ENCODE results near the gene PACC1. TPM values are rescaled to one million over a fixed set of nuclear protein-coding genes. Genes with fewer than 3 reads are reported as not detected.
"Not testable (repeated sequence)": the region's sequence is repeated elsewhere in the genome, so short reads cannot be mapped to it uniquely, and the experiment has no call there.

PACC1 gene
- total RNA-seq, 4 donors from 2014 or later: 2.8 to 6.0 (median 3.4) TPM

- ATAC-seq: no peak
- no peak overlapping the region for H3K27ac ChIP-seq
These were observed 18.0 kb downstream of the PACC1 start for GRCh38 chr1:212396638-212397037.

DNA sequence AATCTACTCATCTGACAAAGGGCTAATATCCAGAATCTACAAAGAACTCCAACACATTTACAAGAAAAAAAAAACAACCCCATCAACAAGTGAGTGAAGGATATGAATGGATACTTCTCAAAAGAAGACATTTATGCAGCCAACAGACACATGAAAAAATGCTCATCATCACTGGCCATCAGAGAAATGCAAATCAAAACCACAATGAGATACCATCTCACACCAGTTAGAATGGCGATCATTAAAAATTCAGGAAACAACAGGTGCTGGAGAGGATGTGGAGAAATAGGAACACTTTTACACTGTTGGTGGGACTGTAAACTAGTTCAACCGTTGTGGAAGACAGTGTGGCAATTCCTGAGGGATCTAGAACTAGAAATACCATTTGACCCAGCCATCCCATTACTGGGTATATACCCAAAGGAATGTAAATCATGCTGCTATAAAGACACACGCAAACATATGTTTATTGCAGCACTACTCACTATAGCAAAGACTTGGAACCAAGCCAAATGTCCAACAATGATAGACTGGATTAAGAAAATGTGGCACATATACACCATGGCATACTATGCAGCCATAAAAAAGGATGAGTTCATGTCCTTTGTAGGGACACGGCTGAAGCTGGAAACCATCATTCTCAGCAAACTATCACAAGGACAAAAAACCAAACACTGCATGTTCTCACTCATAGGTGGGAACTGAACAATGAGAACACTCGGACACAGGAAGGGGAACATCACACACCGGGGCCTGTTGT, 18.8 kb downstream of the PACC1 start:
- H3K4me1 ChIP-seq, H3K4me3 ChIP-seq, H3K27me3 ChIP-seq, H3K36me3 ChIP-seq, H3K27ac ChIP-seq, ATAC-seq: not testable (repeated sequence)
- WGBS, 2 donors (ENCODE audit: low coverage in 1 of 2): 91 to 100% methylated on average over 2 to 6 of the region's 6 CpGs
- peaks cover 0 to 22% (median 0%) of the 10 kb centered on the region in 3 donors for H3K9me3 ChIP-seq

More at GRCh38 chr1:212396638-212397037, 18.0 kb downstream of the PACC1 start:
- H3K9me3 ChIP-seq: peaks cover 0 to 19% (median 0%) of the 10 kb centered on the region in 3 donors
- no peaks in the 10 kb centered on the region for H3K36me3 ChIP-seq
- WGBS, 2 donors (ENCODE audit: low coverage in 1 of 2): 98 to 100% methylated on average over 1 to 3 of the region's 3 CpGs
- no peaks in the 10 kb centered on the region for H3K4me1 ChIP-seq
- TF ChIP-seq EP300 (IDR thresholded peaks at IDR 0.05) (no peak), POLR2AphosphoS5 (IDR thresholded peaks at IDR 0.05) (no peak), POLR2A (IDR thresholded peaks at IDR 0.05) (no peak)
- TF ChIP-seq, protein P1, sequence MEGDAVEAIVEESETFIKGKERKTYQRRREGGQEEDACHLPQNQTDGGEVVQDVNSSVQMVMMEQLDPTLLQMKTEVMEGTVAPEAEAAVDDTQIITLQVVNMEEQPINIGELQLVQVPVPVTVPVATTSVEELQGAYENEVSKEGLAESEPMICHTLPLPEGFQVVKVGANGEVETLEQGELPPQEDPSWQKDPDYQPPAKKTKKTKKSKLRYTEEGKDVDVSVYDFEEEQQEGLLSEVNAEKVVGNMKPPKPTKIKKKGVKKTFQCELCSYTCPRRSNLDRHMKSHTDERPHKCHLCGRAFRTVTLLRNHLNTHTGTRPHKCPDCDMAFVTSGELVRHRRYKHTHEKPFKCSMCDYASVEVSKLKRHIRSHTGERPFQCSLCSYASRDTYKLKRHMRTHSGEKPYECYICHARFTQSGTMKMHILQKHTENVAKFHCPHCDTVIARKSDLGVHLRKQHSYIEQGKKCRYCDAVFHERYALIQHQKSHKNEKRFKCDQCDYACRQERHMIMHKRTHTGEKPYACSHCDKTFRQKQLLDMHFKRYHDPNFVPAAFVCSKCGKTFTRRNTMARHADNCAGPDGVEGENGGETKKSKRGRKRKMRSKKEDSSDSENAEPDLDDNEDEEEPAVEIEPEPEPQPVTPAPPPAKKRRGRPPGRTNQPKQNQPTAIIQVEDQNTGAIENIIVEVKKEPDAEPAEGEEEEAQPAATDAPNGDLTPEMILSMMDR (IDR thresholded peaks at IDR 0.05): no peak
- H3K27me3 ChIP-seq: no peaks in the 10 kb centered on the region
- H3K4me3 ChIP-seq: no peak overlapping the region

DNA sequence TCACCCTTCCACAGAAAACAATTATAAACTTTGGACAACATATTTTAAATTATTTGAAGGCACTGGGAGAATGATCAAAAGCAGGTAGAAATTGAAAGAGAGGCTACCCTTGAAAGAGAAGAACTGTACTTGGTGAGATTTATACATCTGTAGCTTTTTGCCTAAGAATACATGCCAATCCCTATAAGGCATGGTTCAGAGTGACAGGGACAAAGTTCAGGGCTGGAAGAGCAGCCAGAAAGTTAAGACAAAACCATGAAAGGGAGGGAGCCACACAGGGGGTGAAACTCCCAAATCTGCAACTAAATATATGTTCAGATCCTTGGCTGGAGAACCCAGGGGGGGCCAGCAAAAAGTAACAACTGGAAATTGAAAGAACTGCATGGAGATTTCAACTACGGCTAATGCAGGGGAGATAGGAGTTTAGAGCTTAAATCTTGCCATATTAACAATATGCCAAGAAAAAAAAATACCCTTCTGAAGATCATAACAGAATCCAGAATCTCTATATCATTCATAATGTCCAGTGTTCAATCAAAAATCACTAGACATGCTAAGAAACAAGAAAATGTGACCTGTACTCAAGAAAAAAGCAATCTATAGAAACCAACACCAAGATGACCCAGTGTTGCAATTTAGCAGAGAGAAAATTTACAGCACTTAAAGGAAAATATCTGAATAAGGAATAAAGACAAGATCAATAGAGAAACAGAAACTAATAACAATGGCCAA, 25.5 kb downstream of the PACC1 start:
- Histone ChIP-seq H3K27me3 (no peaks in the 10 kb centered on the region), H3K9me3 (peaks cover 0 to 9% (median 0%) of the 10 kb centered on the region in 3 donors), H3K4me3 (no peak overlapping the region), H3K36me3 (peaks cover 0 to 29% of the 10 kb centered on the region in 2 donors), H3K27ac (no peak overlapping the region), H3K4me1 (no peaks in the 10 kb centered on the region)
- no peak for ATAC-seq
- WGBS, 2 donors (ENCODE audit: low coverage in 1 of 2): 100% methylated on average over 1 of the region's 1 CpG
- TF ChIP-seq EP300 (IDR thresholded peaks at IDR 0.05) (no peak), POLR2AphosphoS5 (IDR thresholded peaks at IDR 0.05) (no peak), POLR2A (IDR thresholded peaks at IDR 0.05) (no peak)
- TF ChIP-seq, protein P1 (IDR thresholded peaks at IDR 0.05): no peak

GRCh38 chr1:212386029-212386428, 28.7 kb downstream of the PACC1 start:
- no peak overlapping the region for H3K4me3 ChIP-seq

DNA sequence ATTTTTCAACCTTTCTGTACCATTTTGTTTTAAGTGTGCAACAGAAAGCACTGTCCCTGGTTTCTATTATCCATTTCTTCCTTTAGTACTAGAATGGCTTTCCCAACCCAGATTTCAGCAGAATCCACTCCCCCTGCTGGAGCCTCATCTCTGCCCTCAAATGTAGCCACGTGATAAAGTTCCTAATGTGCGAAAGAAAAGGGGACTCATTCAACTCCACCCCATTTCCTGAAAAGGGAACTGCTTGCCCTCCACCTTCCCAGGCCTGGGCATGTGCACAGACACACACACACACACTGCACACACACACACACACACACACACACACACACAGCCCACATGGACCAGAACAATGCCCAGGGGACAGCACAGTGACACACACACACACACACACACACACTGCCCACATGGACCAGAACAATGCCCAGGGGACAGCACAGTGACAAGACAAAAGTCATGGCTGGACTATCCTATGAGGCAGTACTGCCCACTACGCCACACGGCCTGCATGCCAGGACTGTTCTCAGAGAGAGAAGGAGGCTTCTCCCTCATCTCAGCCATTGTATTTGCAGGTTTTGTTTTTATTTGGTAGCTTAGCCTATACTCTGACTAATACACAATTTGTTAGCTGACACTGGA, 33.2 kb downstream of the PACC1 start:
- Histone ChIP-seq H3K4me1 (no peaks in the 10 kb centered on the region), H3K9me3 (no peaks in the 10 kb centered on the region), H3K27ac (no peak overlapping the region), H3K4me3 (no peak overlapping the region), H3K36me3 (peaks cover 0 to 77% of the 10 kb centered on the region in 2 donors), H3K27me3 (no peaks in the 10 kb centered on the region)
- ATAC-seq: no peak
- no peak for TF ChIP-seq EP300 (IDR thresholded peaks at IDR 0.05)
- TF ChIP-seq, protein P1 (IDR thresholded peaks at IDR 0.05): no peak
- no peak for TF ChIP-seq POLR2A (IDR thresholded peaks at IDR 0.05)
- no peak for TF ChIP-seq POLR2AphosphoS5 (IDR thresholded peaks at IDR 0.05)
- 89 to 100% methylated on average over 2 to 3 of the region's 4 CpGs for WGBS, 2 donors (ENCODE audit: low coverage in 1 of 2)

More at GRCh38 chr1:212386029-212386428, 28.7 kb downstream of the PACC1 start:
- ATAC-seq: no peak
- Histone ChIP-seq H3K9me3 (peaks cover 0 to 8% (median 0%) of the 10 kb centered on the region in 3 donors), H3K27ac (no peak overlapping the region), H3K4me1 (no peaks in the 10 kb centered on the region), H3K27me3 (no peaks in the 10 kb centered on the region), H3K36me3 (peaks cover 0 to 47% of the 10 kb centered on the region in 2 donors)
- TF ChIP-seq EP300 (IDR thresholded peaks at IDR 0.05) (no peak), POLR2AphosphoS5 (IDR thresholded peaks at IDR 0.05) (no peak), POLR2A (IDR thresholded peaks at IDR 0.05) (no peak)
- TF ChIP-seq, protein P1 (IDR thresholded peaks at IDR 0.05): no peak
- no CpG with 5 or more reads among the region's 1 CpG for WGBS, 2 donors (ENCODE audit: low coverage in 1 of 2)
